Measurements from ENCODE around the gene HMGCLL1. TPM values are rescaled to one million over a fixed set of nuclear protein-coding genes. Genes with fewer than 3 reads are reported as not detected.

The HMGCLL1 gene
- total RNA-seq, result under 1 TPM in 2 of 4 donors, not detected in 2; 0.25 to 0.58 TPM

GRCh38 chr6:55578537-55579363 lies at the start of gene HMGCLL1:
Gene HMGCLL1 (minus strand): TSS chr6:55579192. CDS start chr6:55579055, 137 bp downstream.
- DNase-seq (ENCODE audit: low spot score in 2 of 2), result no peak
- intact Hi-C loops (cut with DNase I; ENCODE audit: low total_unique reads), result no loop called here
- H3K4me3 ChIP-seq (ENCODE audit: low read depth, poor library complexity, severe bottlenecking), result no peak within 1 kb of the TSS
- 8 to 13% methylated on average over 37 to 42 of the region's 49 CpGs for WGBS, 2 donors
- TF ChIP-seq CTCF (IDR thresholded peaks at IDR 0.05), result no peak
- TF ChIP-seq POLR2A (IDR thresholded peaks at IDR 0.05), result no peak

- no peak overlapping the region for H3K4me3 ChIP-seq (ENCODE audit: low read depth, poor library complexity, severe bottlenecking)
- no peak for TF ChIP-seq POLR2A (IDR thresholded peaks at IDR 0.05)
- no peak for TF ChIP-seq CTCF (IDR thresholded peaks at IDR 0.05)
- intact Hi-C loops (cut with DNase I; ENCODE audit: low total_unique reads), result no loop called here
- DNase-seq (ENCODE audit: low spot score in 2 of 2), result no peak
- WGBS, 2 donors, result 86 to 91% methylated on average over 1 of the region's 1 CpG
Measured at GRCh38 chr6:55621993-55622392, 43.0 kb upstream of the HMGCLL1 start.

GRCh38 chr6:55621244-55621643 lies 42.3 kb upstream of the HMGCLL1 start:
- H3K4me3 ChIP-seq (ENCODE audit: low read depth, poor library complexity, severe bottlenecking), result no peak overlapping the region
- no peak for DNase-seq (ENCODE audit: low spot score in 2 of 2)
- intact Hi-C loops (cut with DNase I; ENCODE audit: low total_unique reads), result no loop called here
- WGBS, 2 donors, result 92 to 95% methylated on average over 3 of the region's 3 CpGs
- no peak for TF ChIP-seq CTCF (IDR thresholded peaks at IDR 0.05)
- TF ChIP-seq POLR2A (IDR thresholded peaks at IDR 0.05), result no peak

GRCh38 chr6:55617272-55617671 lies 38.3 kb upstream of the HMGCLL1 start:
- DNase-seq (ENCODE audit: low spot score in 2 of 2), result no peak
- TF ChIP-seq POLR2A (IDR thresholded peaks at IDR 0.05) (no peak), CTCF (IDR thresholded peaks at IDR 0.05) (no peak)
- intact Hi-C loops (cut with DNase I; ENCODE audit: low total_unique reads), result no loop called here
- 91 to 93% methylated on average over 5 of the region's 5 CpGs for WGBS, 2 donors
- no peak overlapping the region for H3K4me3 ChIP-seq (ENCODE audit: low read depth, poor library complexity, severe bottlenecking)

GRCh38 chr6:55604021-55604420 lies 25.0 kb upstream of the HMGCLL1 start:
- intact Hi-C loops (cut with DNase I; ENCODE audit: low total_unique reads), result no loop called here
- TF ChIP-seq POLR2A (IDR thresholded peaks at IDR 0.05), result no peak
- no peak for TF ChIP-seq CTCF (IDR thresholded peaks at IDR 0.05)
- no peak for DNase-seq (ENCODE audit: low spot score in 2 of 2)
- no peak overlapping the region for H3K4me3 ChIP-seq (ENCODE audit: low read depth, poor library complexity, severe bottlenecking)

GRCh38 chr6:55601120-55601519 lies 22.1 kb upstream of the HMGCLL1 start:
- TF ChIP-seq CTCF (IDR thresholded peaks at IDR 0.05) (no peak), POLR2A (IDR thresholded peaks at IDR 0.05) (no peak)
- no peak for DNase-seq (ENCODE audit: low spot score in 2 of 2)
- WGBS, 2 donors, result 89 to 92% methylated on average over 2 of the region's 2 CpGs
- intact Hi-C loops (cut with DNase I; ENCODE audit: low total_unique reads), result no loop called here
- H3K4me3 ChIP-seq (ENCODE audit: low read depth, poor library complexity, severe bottlenecking), result no peak overlapping the region

Measured in lower leg skin (tissue), 4 donors.